GM20431 (cell line): ENCODE measurements around the gene ABCF3.

Source experiments
- in situ Hi-C: fragments of 300-500 bp; cut with MseI, MboI; formaldehyde crosslinking; loops from one replicate; pipeline ENCODE4 v1.15.0; 2020; ENCODE audit warnings: low sequenced_read_pairs; ENCODE audit not compliant: unreplicated experiment

The ABCF3 gene

DNA sequence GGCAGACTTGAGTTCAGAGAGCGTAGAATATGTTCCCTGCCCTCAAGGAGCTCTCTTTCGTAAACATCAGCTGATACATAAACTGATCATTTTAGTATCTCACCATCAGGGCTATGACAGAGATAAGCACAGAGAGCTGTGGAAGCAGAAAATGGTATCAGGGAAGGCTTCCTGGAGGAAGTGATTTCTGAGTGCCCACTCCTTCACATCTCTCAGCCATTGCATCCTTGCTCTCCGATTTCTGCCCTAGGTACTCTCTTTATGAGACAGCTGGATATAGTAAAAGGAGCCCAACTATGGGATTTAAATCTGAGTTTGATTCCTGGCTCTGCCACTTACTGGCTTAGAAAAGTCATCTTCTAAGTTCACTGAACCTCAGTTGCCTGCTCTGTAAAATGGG lies 20.5 kb upstream of the ABCF3 start:
- in situ Hi-C loops: no loop called here

DNA sequence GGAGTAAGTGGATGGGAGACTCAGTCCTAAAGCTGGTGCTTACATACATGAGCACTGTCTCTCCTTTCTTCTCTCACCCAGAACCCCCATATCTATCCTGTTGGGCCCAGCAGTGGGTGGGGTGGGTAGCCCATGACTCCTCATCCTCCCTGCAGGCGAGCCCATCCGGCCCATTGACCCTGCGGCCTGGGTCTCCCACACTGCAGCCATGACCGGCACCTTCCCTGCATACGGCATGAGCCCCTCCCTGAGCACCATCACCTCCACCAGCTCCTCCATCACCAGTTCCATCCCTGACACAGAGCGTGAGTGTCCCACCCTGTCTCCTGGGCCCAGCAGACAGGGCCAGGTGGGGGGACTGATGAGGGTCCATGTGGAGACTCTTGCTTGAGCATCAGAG lies 19.3 kb upstream of the ABCF3 start:
- in situ Hi-C loops: no loop called here

GRCh38 chr3:184167786-184168185 lies 18.2 kb upstream of the ABCF3 start:
- in situ Hi-C loops: no loop called here

DNA sequence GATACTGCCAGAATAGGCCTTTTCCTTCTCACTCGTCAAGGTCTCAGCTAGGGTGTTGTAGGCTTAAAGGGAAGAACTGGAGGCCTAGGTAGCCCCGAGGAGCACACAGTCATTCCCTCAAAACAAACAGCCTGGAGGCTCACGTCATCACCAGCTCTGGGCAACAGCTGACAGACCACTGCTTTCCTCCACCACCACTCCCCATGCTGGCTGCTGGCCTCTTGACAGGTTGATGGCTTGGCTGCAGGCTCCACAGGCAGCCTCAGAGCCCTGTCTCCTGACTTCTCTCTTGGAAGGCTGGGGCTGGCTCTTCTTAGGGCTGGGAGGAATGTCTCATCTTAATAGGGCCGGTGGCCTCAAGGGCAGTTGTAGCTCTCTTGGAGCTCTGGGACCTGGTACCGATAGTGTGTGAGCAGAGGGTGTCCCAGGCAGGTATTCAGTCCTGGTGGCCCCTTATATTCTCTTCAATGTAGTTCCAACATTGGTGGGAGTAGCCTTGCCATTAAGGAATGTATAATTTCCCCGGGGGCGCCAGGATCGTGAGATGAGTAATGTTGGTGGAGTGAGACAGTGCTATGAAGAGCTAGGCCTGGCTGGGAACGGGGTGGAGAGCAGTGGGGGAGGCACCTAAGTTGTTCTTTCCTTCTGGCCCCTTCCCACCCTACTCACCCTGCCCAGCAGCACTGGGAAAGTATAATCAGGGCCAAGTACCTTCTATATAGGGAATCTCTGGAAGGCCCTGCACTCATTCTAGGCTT lies 17.5 kb upstream of the ABCF3 start:
- in situ Hi-C loops: no loop called here

GRCh38 chr3:184169896-184170875 lies 15.8 kb upstream of the ABCF3 start:
- in situ Hi-C loops: no loop called here

DNA sequence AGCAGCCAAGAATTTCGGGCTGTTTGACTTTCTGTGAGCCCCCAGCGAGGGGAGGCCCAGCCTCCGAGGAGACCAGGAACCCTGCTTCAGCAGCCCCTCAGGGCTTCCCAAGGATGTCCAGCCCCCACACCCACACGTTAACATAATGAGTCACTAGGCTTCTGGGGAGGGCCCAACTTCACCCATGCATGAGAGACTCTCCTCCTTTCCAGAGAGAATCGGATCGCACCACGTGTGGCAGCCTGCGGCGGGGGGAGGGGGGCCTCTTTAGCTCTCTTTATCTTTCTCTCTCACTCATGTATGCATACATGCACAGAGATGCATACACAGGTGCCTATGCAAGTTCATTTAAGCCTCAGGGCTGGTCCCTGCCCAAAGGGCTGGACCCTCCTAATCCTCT lies 14.4 kb upstream of the ABCF3 start:
- in situ Hi-C loops: no loop called here

DNA sequence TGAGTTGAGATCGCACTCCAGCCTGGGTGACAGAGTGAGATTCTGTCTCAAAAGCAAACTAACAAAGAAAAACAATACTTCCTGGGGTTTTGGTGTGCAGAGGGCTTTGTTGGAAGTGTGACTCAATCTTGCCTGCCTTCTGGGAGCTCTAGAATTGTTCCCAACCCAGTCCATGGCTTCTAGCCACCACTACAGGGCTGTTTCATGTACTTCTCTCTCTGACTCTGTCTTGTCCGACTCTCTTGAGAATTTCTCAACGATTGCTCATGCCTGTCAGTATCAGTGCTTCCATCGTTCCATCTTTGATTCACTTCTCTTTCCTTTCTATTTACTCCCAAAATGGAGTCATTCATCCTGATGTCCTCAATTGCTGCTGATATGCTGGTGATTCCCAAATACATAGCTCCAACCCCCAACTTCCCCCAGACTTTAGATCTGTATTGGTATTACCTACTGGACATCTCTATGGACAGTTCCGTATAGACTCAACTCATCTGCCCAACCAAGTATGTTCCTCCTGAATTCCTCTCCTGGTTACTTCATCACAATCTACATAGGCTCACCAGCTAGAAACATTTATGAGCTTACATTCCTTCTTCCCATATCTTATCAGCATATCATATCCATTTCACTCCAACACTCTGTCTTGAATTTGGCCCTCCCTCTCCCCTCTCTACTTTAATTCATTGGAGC lies 13.2 kb upstream of the ABCF3 start:
- in situ Hi-C loops: no loop called here

DNA sequence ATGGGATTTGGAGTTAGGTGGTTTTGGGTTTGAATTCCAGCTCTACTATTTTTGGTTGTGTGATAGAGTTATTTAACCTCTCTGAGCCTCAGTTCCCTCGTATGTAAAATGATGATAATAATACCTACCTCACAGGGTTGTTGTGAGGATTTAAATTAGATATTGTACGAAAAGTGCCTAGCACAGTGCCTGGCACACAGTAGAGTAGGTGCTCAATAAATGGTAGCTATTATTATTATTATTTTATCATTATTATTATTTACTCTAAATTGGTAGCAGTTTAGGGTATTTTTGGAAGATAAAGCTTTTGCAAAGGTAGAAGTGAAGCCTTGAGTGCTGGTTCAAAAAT lies 12.7 kb upstream of the ABCF3 start:
- in situ Hi-C loops: no loop called here

GRCh38 chr3:184174284-184174645 lies 11.7 kb upstream of the ABCF3 start:
- in situ Hi-C loops: no loop called here

DNA sequence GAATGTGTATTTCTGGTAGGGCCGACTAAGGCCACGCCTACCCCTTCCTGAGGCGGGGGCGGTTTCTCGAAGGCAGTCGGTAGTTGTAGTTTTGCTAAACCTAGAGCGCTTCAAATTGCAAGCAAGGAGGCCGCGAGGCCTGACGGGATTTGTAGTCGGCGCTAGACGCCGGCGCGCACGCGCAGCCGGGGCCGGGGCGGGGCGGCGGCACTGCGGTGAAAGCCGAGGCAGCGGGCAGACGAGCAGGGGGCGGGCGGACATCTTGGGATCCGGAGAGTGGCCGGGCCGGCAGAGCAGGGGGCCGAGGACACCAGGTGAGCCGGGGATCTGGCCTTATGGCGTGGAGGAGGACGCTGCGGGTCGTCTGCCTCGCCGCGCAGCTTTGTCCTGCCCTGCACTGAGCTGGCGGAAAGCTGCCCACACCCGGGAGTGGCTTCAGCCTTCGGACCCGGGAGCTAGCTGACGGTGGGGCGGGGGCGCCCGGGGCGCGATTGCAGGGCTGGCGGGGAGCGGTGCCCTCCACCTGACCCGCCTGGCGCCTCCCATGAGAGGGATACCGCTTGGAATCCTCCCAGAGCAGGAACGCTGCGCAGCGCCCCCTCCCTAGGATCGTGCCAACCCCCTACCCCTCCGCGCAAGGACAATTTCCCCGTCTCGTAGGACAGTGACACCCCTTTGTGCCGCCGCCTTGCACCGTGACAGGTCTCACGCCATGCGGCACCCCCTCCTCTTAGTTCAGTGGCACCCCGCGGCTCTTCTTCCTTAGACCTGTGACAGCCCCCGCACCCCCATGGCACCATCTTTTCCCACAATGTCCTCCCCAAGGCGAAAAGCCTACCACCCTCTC lies 11.1 kb upstream of the ABCF3 start, which contains the start of gene AP2M1:
AP2M1 (plus strand) TSS at position 210 of the 847 bp plus-strand sequence. CDS start 2,139 bp downstream, outside the sequence.
- in situ Hi-C loops: no loop called here

DNA sequence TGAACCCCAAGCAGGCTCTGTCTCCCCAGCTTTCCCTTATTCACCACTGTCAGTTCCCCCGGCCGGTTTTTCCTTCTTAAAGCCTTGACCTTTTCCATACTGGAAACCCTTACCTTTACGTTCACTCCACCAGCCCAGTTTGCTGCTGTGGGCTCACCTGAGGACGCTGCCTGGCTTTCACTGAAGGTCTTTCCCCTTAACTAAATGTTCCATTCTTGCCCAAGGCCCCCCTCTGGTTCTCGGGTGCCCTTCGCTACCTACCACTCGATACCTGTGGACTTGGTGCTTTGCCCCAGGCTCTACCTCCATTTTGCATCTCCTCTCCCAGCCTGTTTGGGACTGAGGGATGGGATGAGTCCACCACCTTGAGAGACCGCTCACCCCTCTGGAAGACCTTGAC lies 10.5 kb upstream of the ABCF3 start:
- in situ Hi-C loops: no loop called here

DNA sequence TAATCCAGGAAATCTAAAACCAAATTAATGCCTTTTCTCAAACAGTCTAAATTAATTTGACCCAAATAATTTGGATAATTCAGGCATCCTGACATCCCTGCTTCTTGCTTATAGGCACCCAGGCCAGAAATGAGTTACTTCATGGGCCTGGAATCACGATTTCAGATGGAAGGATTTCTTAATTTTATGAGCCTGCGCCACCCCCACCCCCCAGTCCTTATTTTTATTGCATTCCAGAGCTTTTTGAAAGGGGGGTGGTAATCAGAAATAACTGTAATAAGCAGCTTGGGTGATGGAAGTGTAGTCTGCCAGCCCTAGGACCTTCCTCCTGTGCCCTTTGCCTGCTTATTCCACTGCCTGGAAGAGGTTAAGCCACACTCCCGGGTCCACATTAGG lies 10.0 kb upstream of the ABCF3 start:
- in situ Hi-C loops: no loop called here

DNA sequence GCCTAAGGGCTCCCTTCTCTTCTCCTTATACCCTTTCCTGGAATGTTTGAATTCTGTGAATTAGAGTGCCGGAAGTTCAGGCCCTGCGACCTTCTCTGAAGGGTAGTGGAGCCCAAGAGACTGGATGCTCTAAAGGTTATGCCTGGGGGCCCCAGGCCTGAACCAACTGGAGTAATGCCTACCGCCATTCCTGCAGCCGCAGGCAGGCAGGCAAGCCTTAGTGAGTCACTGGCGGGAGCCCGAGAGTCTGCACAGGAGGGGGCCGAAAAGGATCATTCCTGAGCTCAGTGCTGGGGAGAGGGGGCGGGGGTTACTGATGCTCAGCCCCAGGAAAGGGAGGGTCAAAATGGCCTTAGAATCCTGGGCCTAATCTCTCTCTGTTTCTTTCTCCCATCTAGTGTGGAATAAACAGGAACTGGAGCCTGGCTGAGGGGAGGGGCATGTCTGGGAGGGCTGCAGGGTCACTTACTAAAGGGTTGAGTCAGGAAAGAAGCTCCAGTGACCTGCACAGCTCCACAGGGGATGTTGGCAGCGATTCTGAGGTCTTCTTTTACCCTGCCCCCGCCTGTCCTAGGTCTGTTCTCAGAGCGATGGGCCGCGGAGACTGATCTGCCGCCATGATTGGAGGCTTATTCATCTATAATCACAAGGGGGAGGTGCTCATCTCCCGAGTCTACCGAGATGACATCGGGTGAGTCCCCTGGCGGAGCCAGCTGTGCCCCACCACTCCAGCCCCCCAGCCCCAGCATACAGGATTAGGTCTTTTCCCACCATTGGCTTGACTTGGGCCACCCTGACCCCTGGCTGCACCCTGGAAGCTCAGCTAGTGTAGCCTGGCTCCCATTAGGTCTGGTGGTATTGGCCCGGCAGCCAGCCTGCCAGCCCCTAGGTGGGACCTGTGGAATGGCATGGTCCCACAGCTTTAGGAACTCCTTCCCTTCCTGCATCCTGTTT lies 9.3 kb upstream of the ABCF3 start:
- in situ Hi-C loops: no loop called here

- in situ Hi-C loops: no loop called here
Measured at GRCh38 chr3:184177331-184177731, 8.7 kb upstream of the ABCF3 start.

DNA sequence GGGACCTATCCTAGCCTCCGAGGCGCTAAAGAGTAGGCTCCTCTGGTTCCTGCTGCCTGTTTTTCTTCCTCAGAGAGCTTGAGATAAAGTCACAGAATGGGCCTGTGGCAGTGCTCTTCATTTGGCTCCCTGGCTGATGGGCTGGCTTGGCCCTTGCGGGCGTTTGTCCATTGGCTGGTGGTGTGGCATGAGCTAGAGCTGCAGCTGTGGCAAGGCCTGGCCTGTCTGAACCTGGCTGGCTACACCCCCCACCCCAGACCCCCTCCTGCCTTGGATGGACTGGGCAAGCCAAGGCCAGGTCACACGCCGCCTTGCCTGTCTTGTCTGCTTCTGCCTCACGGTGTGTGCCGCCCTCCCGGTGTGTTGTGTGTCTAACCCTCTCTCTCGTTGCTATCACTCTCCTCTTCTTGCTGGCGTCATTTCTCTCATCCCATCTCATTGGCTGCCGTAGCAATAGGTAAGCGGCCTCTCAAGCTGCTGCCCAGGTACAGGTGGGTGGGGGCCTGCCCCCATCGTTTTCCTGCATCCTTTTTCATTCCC lies 8.2 kb upstream of the ABCF3 start:
- in situ Hi-C loops: no loop called here

DNA sequence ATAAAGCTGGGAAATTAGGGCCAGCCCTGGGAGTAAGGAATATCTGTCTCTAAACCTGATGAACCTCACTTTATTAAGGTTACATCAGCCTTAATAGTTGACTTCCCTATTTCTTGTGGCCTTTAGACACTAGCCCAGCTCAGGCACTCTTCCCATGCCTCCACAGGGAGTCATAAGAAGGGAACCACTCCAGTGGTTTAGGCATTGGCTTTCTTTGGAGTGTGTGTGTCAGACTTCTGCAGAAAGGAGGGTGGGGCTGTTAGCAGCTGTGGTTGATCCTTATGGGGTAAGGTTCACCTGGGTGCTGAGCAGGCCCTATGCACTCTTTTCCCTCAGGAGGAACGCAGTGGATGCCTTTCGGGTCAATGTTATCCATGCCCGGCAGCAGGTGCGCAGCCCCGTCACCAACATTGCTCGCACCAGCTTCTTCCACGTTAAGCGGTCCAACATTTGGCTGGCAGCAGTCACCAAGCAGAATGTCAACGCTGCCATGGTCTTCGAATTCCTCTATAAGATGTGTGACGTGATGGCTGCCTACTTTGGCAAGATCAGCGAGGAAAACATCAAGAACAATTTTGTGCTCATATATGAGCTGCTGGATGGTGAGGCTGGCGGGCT lies 7.4 kb upstream of the ABCF3 start:
- in situ Hi-C loops: no loop called here

DNA sequence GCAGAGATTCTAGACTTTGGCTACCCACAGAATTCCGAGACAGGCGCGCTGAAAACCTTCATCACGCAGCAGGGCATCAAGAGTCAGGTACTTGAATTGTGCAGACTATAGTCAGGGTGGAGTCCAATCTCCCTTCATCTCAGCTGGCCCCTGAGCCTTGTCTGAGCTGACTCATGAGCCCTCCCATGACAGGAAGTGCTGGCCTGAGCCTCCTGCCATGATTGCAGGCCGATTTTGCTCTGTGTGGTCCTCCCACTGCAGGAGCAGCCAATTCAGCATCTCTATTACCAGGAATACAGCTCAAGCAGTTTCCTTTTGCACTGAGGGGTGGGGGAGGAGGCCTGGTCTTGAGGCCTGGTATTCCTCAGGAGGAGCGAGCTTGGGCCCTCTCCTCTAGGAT lies 5.8 kb upstream of the ABCF3 start:
- in situ Hi-C loops: no loop called here

- in situ Hi-C loops: no loop called here
Measured at GRCh38 chr3:184181596-184181995, 4.4 kb upstream of the ABCF3 start.
